Stimulated activated CD4-positive, alpha-beta T cell treated with anti-CD3 and anti-CD28 coated beads, Interleukin-15, amount 100 ng/mL, for 48 hours (primary cell): ENCODE data around the gene ERP29.
"Not testable (repeated sequence)": the region's sequence is repeated elsewhere in the genome, so short reads cannot be mapped to it uniquely, and the experiment has no call there.

Experiments
- DNase-seq, 2 donors: peaks; one replicate each; pipeline ENCODE4 v3.0.0-alpha.2; 2020; ENCODE audit warnings: low read depth in 2 of 2

Gene ERP29

DNA sequence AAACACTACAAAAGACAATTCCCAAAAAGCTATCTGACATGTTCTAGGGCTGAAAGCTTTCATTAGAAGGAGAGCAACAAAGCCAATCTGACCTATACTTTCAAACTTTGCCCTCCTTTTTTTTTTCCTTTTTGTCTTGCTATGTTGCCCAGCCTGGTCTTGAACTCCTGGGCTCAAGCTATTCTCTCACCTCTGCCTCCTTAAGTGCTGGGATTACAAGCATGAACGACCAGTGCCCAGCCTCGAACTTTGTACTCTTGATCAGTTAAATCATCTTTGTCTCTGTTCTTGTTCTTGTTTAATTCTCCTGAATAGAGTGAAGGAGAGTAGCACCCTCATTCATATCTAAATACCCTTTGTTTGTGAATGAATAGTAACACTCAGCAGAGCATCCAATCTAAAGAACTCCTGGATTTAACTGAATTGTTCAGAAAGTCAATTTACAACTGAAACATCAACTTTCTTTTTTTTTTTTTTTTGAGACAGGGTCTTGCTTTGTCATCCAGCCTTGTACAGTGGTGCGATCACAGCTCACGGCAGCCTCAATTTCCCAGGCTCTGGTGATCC, 22.1 kb downstream of the ERP29 start:
- DNase-seq, result no peak

DNA sequence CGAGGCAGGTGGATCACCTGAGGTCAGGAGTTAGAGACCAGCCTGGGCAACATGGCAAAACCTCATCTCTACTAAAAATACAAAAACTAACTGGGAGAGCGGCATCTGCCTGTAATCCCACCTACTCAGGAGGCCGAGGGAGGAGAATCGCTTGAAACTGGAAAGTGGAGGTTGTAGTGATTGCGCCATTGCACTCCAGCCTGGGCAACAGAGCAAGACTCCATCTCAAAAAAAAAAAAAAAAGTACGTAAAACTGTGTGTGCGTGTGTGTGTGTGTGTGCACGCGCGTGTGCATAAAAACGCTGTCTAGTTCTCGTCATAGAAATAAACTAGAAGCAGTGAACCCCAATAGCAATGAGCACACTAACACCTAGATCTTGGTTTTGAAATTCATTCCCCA, 23.4 kb downstream of the ERP29 start:
- not testable (repeated sequence) for DNase-seq

DNA sequence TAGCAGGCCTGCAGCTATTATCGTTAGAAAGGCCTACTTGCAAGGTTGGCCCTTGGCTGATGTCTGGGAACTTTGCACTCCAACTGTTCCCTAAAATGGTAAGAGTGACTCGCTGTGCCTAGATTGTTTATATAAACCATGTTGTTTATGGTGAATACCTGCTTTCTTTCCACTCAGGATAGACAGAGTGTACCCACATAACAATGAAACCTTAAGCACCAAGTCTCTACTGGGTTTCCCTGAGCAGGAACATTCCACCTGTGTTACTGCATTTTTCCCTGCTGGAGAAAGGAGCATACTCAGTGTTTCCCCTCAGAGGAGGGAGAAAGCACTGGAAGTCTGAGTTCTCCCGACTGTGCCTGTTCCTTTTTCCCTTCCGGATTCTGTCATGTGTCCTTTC, 32.8 kb downstream of the ERP29 start:
- DNase-seq, result no peak

DNA sequence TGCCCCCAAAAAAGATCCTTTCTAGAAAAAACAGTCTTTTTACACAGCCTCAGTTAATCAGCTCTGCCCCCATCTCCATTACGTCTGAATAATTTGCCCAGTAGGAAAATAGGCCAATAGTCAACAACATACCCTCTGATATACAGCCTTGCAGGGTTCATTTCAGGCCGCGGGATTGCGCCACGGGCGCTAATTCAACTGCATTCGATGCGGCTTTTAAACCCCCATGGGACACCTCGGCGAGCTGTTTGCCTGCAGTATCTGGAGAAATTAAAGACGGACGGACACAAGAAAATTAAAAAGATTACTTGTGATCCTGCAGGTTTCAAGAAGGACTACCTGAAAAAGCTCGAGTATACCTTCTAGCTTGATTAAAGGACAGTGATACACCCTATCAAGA, 36.1 kb downstream of the ERP29 start:
- no peak for DNase-seq

DNA sequence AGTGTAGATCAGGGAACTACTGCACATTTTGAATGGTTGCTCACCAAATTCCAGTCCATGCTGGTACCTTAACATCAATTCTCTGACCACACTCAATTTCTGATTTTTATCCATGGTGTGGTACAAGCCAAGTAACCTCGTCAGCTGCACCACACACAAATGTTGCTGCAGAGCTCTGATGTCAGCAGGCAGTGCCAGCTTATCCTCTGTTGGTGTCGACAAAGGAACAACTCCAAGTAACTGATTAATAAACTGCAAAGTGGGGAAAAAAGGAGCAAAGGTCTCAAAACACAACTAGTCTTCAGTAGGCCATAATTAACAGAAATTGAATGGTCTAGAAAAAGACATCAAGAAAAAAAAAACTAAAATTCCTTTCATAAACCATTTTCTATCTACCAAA, 47.9 kb downstream of the ERP29 start:
- DNase-seq, result no peak

DNA sequence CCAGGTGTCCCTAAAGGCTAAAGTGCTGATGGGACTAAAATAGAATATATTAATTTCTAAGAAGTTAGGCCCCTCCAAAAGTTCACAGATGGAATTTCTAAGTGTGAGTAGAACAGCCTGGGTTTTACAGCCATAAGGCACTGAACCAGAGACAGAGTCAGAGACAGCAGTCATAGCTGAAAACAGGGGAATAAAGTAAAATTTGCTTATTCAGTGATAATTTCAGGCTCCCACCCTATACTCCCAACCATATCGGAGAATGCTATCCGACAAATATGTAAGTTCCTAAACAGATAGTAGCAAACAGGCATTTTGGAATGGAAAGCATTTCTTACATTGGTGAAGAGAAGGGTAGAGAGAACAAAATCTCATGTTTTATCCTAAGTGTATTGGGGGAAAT, 50.0 kb downstream of the ERP29 start:
- DNase-seq, result no peak

DNA sequence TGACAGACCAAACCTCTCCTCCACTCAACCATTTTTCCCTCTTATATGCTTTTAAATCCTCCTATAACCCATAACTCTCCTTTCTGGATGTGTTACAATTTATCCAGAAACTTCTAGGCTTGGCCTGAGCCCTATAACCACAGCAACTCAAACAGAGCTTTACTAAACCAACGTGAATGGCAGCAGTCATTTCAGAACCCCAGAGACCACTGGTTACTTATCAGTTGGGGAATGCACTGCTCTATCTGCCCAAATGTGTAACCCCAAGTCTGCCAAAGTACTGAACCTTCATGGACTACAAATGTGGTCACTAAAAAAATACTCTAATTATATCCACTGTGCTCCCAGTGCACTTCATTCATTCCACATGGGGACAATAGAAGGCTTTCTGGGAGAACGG, 53.3 kb downstream of the ERP29 start:
- no peak for DNase-seq
